T-helper 1 cell treated with Interleukin-12 subunit alpha and Interleukin-12 subunit beta and Interleukin-4 antibody, amounts not matched to agents 30 μg/mL and 1 μg/mL, for 36 hours (primary cell): Measurements from ENCODE around the gene LINGO1.

Experiments used
- H3K27ac Mint-ChIP-seq: one replicate; pipeline ENCODE4 v1.8.0; 2021; ENCODE audit warnings: mild to moderate bottlenecking, mixed read lengths
- H3K27me3 Mint-ChIP-seq: one replicate; pipeline ENCODE4 v1.8.0; 2021; ENCODE audit warnings: low read depth, mixed read lengths
- H3K36me3 Mint-ChIP-seq: one replicate; pipeline ENCODE4 v1.8.0; 2021; ENCODE audit warnings: low read depth, mixed read lengths
- H3K4me1 Mint-ChIP-seq: one replicate; pipeline ENCODE4 v1.8.0; 2021; ENCODE audit warnings: low read depth, mixed read lengths
- H3K4me3 Mint-ChIP-seq: one replicate; pipeline ENCODE4 v1.8.0; 2021; ENCODE audit warnings: mild to moderate bottlenecking, moderate library complexity, mixed read lengths
- H3K9me3 Mint-ChIP-seq: one replicate; pipeline ENCODE4 v1.8.0; 2021; ENCODE audit warnings: mixed read lengths

LINGO1 gene

DNA sequence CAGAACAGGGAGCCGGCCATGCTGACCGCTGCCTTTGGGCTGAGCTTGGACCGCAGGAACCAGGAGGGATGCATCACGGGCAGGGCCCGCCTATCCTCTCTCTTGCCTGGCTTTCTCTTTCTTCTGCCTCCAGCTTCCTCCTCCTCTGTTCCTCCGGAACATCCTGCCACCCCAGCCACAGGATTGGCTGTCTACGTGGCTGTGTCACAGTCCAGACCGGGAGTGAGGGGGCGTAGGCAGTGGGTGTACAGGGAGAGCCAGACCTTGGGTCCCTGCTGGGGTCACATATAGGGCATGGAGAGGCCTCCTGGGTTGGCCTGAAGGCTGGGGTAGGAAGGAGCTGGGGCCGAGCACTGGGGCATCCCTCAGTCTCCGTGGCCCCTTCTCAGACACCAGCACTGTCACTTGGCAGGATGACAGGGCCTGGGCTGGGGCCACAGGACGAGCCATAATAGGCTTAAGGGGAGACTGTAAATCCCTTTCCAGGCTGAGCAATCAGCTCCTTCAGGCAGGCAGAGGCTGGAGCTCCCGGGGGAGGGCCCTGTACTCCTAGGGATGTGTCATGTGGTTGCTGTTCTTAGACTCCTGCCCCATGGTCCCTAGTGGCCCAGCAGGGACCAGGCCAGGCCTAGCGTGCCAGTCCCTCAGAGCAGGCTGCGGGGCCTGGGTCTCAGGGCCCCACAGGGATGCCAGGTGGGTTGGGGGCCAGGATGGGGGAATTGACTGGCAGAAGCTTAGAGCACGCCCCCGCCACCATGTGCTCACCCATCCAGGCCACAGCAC is 25.4 kb downstream of the LINGO1 start:
- Mint-ChIP-seq H3K4me1 (no peaks in the 10 kb centered on the region), H3K27me3 (peaks cover 5% of the 10 kb centered on the region), H3K9me3 (no peaks in the 10 kb centered on the region), H3K36me3 (no peaks in the 10 kb centered on the region), H3K27ac (no peak overlapping the region), H3K4me3 (no peak overlapping the region)

DNA sequence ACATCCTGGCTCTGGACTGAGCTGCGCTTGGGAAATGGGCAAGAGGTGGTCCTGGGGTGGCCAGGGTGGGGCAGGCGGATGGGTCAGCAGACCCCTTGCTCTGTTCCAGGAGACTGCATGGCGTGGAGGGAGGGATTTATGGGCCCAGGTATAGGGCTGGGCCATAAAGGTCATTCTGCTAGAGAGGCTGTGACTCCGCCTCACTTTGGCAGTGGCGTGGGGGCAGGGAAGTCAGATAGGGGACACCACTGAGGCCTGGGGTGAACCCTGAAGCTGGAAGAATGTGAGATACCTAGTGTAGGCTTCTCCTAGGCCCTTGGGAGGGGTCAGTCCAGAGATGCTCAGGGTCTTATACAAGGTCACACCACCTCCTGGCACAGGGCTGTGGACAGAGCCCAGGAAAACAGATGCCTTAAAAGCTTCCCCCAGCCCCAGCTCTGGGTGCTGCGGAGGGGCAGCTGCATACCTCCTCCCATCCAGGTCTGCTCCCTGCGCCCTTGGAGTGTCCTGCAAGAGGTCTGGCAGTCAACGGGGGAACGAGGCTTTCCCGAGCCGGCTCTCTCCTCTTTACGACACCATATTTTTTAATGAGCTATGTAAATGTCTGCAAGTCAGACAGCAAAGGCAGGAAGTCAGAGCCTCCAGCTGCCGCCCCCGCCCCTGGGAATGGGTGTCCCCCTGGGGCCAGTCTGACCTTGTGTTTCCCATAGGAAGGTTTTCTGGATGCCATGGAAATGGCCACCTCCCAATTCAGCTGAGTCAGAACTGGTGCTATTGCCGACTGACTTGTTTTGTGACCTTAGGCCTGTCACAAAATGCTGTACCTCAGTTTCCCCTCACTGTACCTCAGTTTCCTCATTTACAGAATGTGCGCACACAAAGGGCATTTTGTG is 26.3 kb downstream of the LINGO1 start:
- H3K27me3 Mint-ChIP-seq, result peaks cover 5% of the 10 kb centered on the region
- H3K4me1 Mint-ChIP-seq, result no peaks in the 10 kb centered on the region
- no peak overlapping the region for H3K27ac Mint-ChIP-seq
- H3K4me3 Mint-ChIP-seq, result no peak overlapping the region
- H3K9me3 Mint-ChIP-seq, result no peaks in the 10 kb centered on the region
- H3K36me3 Mint-ChIP-seq, result no peaks in the 10 kb centered on the region

DNA sequence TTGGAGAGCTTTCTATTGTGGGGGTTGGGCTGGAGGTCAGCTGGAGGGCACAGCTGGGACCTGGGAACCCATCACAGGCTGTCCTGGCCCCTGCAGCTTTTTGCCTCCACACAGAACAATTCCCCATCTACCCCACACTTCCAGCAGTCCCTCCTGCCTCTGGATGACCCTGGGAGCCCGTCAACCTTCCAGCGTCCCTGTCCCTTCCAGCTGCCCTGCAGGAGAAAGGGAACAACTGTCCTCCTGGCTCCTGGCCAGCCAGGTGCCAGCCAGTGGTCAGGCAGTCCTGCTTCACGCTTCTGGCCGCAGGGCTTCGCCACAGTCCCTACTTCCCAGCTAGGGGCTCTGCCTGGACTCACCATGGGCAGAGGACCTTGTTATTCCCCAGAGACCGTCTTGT is 27.2 kb downstream of the LINGO1 start:
- no peak overlapping the region for H3K27ac Mint-ChIP-seq
- H3K4me1 Mint-ChIP-seq, result no peaks in the 10 kb centered on the region
- H3K36me3 Mint-ChIP-seq, result no peaks in the 10 kb centered on the region
- H3K4me3 Mint-ChIP-seq, result no peak overlapping the region
- peaks cover 5% of the 10 kb centered on the region for H3K27me3 Mint-ChIP-seq
- no peaks in the 10 kb centered on the region for H3K9me3 Mint-ChIP-seq

DNA sequence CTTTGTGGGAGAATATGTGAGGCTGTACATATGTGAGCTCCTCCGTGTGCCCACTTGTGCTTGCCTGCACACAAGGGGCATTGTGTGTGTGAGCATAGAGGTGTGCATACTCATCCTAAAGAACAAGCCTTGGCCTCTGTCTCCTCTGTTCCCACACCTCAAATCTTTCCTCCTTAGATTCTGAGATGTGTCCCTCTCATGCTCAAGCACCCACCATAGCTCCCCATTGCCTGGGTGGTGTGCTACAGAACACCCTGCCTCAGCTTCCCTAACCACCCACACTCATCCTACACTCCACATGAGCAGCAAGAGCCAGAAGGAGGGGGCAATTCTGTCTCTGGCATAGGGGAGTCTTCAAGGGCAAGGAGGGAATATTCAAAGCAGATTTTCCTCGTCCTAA is 27.7 kb downstream of the LINGO1 start:
- H3K4me3 Mint-ChIP-seq, result no peak overlapping the region

DNA sequence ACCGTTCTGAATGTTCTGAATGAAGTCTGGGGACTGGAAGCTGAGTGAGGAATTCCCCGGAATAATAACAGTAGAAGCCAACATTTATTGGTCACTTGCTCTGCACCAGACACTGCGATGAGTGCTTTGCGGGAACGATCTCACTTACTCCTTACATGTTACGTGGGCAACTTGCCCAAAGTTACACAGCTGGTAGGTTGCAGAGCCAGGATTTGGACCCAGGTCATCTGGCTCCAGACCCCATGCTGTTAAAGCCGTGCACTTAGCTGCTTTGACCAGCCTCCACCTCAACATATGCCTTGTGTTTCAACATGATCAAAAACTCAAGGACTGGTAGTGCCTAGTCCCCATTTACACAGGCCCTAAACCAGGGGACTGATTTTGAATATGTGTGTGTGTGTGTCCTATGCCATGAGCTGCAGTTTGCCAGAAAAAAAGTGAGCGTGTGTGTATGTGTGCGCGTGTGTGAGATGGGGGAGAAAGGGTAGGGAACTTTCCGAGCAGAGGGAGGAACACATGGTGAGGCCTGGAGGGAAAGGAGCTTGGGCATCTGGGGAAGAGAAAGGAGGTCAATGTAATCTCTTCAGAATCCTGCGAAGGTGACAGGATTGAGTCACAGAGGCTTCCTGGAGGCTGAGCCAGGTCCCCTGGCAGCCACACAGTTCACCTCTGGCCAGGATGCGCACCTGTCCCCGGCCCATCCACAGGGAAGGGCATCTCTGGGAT is 28.9 kb downstream of the LINGO1 start:
- Mint-ChIP-seq H3K4me3 (no peak overlapping the region), H3K4me1 (no peaks in the 10 kb centered on the region), H3K9me3 (no peaks in the 10 kb centered on the region), H3K27me3 (peaks cover 5% of the 10 kb centered on the region), H3K27ac (no peak overlapping the region), H3K36me3 (no peaks in the 10 kb centered on the region)

More for the DNA sequence above, 27.7 kb downstream of the LINGO1 start:
- Mint-ChIP-seq H3K9me3 (no peaks in the 10 kb centered on the region), H3K36me3 (no peaks in the 10 kb centered on the region), H3K4me1 (no peaks in the 10 kb centered on the region), H3K27me3 (peaks cover 5% of the 10 kb centered on the region), H3K27ac (no peak overlapping the region)

DNA sequence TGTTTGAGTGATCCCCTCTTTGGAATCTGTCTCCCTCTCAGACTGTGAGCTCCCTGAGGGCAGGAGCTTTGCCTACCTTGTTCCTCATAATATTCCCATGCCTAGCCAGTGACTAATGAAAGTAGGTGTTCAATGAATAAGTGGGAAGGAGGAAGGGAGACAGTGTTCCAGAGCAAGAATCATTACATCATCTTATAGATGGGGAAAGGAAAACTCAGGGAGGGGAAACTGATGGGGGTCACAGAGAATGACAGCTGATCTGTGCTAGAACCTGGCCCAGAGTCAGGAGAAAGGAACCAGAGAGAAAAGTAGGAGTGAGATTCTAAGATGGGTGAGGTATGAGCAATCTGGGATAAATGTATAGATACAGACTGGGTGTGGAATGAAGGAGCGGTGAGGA is 29.9 kb downstream of the LINGO1 start:
- H3K4me1 Mint-ChIP-seq, result no peaks in the 10 kb centered on the region
- no peak overlapping the region for H3K27ac Mint-ChIP-seq
- no peak overlapping the region for H3K4me3 Mint-ChIP-seq
- no peaks in the 10 kb centered on the region for H3K36me3 Mint-ChIP-seq
- no peaks in the 10 kb centered on the region for H3K9me3 Mint-ChIP-seq
- H3K27me3 Mint-ChIP-seq, result peaks cover 5% of the 10 kb centered on the region

DNA sequence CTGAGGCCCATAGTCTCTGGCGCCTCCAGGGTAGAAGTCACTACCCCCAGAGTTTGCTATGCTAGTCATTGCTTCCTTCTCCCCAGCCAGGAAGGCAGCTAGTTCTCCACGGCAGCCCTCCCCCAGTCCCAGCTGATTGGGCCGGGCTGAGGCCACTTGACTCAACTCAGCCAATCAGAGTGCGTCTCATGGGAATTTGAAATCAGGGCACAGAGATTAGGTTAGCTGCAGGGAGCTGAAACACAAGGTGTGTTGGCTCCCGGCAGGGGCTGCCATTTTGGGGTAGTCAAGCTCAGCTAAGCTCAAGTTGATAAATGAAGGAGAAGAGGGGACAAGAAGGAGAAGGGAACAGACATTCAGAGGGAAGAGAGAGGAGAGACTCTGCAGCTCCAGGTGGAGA is 32.8 kb downstream of the LINGO1 start:
- H3K4me3 Mint-ChIP-seq, result no peak overlapping the region
- H3K9me3 Mint-ChIP-seq, result no peaks in the 10 kb centered on the region
- no peaks in the 10 kb centered on the region for H3K36me3 Mint-ChIP-seq
- no peak overlapping the region for H3K27ac Mint-ChIP-seq
- H3K4me1 Mint-ChIP-seq, result no peaks in the 10 kb centered on the region
- H3K27me3 Mint-ChIP-seq, result peaks cover 4% of the 10 kb centered on the region

DNA sequence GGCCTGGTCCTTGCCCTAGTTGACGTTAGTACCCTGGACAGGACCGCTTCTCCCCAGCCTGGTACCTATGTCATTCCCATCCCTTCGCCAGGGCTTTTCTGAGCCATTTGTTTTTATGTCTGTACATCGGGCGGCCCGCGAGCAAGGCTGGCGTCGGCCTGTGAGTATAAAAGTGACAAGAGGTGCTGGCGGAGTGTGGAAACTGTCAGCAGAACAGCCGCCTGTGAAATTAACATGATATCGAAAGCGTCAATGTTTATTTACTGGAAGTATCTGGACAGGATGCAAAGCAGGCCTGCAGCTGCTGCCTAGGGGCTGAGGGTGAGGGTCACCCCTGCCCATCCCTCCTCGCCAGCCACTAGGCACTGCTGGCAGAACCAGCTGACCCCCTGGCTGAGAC is 33.4 kb downstream of the LINGO1 start:
- Mint-ChIP-seq H3K27me3 (no peaks in the 10 kb centered on the region), H3K27ac (no peak overlapping the region), H3K4me1 (no peaks in the 10 kb centered on the region), H3K9me3 (no peaks in the 10 kb centered on the region), H3K4me3 (no peak overlapping the region), H3K36me3 (no peaks in the 10 kb centered on the region)

DNA sequence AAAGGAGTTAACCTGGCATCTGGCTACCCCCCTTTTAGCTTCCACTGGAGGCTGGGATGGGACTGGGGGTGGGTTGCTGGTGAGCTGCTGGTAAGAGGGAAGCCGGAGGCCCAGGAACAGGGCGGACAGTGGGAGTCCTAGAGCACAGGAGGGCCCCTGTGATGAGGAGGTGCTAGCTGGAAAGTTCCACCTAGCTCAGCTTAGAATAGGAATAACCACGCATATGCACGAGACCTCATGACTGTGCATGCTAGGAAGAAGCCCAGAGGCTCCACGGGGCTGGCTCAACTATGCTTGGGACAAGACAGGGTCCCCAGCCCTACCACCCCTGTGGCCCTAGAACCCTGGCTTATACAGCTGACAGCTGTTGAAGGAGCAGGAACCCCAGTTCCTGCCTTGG is 34.1 kb downstream of the LINGO1 start:
- Mint-ChIP-seq H3K27ac (no peak overlapping the region), H3K9me3 (no peaks in the 10 kb centered on the region), H3K36me3 (no peaks in the 10 kb centered on the region), H3K4me1 (no peaks in the 10 kb centered on the region), H3K27me3 (no peaks in the 10 kb centered on the region), H3K4me3 (no peak overlapping the region)

DNA sequence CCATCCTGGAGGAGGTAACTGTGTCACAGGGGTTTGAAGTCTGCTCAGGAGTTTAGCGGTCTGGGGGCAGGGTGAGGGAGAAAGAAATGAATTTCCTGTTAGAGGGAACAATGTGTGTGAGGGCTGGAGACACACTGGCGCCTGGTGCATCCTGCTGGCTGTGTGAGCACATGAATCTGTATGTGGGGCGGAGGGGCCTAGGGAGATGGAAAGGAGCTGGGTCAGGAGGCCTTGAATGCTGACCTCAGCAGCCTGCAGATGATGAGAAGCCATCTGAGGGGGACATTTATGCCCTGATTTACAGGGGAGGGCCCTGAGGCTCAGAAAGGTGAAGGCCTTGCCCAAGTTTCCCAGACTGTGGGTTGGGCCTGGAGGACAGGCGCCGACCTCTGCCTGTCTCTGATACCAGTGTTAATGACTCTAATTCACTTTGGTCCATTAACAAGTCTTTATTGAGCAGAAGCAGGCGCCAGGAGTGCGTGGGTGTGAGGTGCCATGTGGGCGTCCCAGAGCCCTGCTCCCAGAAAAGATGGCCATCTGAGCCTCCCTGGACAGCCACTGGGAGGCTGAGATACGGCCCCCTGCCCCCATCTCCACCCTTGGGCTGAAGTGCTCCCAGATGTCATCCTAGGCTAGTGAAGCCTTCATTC is 34.8 kb downstream of the LINGO1 start:
- no peaks in the 10 kb centered on the region for H3K36me3 Mint-ChIP-seq
- no peaks in the 10 kb centered on the region for H3K4me1 Mint-ChIP-seq
- H3K4me3 Mint-ChIP-seq, result no peak overlapping the region
- no peaks in the 10 kb centered on the region for H3K9me3 Mint-ChIP-seq
- no peaks in the 10 kb centered on the region for H3K27me3 Mint-ChIP-seq
- H3K27ac Mint-ChIP-seq, result no peak overlapping the region

DNA sequence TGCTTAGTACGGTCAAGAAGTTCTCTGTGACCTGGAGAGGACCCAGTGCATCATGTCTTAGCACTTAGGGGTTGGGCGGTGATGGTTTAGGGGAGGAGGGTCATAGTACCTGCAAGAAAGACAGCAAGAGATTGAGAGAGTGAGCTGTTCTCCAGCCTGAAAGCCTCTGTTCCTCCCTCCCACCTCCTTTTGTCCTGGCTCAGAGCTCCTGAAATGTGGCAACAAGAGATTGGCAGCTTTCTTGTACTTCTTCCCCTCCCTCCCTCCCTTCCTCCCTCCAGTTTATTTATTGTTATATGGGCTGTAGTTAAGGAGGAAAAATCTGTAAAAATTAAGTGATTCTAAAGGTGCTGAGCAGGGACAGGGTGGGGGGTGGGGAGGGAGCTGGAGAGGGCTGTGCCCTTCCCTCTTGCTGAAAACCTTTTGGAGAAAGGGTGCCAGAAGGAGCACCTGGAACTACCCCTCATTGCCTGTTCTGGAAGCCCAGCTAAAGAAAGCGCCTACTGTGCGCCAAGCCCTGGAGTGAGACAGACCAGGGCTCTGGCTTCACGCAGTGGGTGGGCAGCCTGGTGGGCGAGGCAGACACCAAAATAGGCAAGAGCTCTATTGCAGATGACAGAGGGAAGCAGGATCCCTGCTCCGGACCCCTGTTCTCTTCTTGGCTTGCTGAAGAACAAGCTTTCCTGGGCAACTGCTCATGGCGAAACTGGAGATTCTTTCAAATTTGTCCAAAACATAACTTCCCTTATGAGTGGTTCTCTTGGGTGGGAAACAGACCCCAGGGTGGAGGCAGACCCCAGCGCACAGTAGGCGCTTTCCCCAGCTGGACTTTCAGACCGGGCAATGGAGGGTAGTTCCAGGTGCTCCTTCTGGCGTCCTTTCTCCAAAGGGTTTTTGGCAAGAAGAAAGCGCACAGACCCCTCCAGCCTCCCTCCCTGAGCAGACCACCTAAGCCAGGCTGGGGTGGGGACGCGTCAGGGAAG is 35.6 kb downstream of the LINGO1 start:
- Mint-ChIP-seq H3K4me1 (no peaks in the 10 kb centered on the region), H3K27ac (no peak overlapping the region), H3K36me3 (no peaks in the 10 kb centered on the region), H3K9me3 (no peaks in the 10 kb centered on the region), H3K27me3 (no peaks in the 10 kb centered on the region), H3K4me3 (no peak overlapping the region)

DNA sequence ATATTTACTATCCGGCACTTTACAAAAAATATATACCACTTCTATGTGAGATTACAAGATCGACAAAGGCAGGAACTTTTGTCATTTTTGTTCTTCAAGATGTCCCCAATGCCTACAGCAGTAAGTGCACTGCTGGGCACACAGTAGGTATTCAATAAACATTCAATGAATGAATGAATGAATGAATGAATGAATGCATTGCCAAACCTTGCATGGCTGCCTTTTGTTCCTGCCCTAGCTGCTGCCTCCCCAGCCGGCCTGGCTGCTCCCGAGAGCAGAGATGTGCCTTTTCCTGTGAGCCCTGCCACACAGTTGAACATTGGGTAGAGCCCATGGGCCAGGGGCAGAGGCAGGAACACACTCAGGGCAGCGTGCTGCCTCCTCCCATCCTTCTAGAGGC is 37.5 kb downstream of the LINGO1 start:
- H3K4me3 Mint-ChIP-seq, result no peak overlapping the region
- no peak overlapping the region for H3K27ac Mint-ChIP-seq
- H3K4me1 Mint-ChIP-seq, result no peaks in the 10 kb centered on the region
- H3K27me3 Mint-ChIP-seq, result no peaks in the 10 kb centered on the region
- no peaks in the 10 kb centered on the region for H3K9me3 Mint-ChIP-seq
- H3K36me3 Mint-ChIP-seq, result no peaks in the 10 kb centered on the region

DNA sequence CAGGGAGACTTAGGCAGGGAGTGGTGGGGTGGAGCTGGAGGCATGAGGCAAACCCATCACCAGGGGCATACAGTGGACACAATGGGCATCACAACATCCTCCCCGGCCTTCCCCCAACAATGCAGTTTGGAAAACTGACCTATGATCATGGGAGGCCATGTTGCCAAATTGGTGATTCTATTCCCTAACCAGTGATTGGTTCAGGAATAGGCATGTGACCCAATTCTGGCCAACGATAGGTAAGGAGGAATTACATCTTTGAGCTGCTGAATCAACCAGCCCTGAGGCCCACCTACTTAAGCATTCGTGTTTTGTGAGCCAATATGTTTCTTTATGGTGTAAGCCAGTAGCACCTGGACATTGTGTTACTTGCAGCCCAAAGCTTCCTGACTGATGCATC is 40.0 kb downstream of the LINGO1 start:
- no peaks in the 10 kb centered on the region for H3K36me3 Mint-ChIP-seq
- H3K9me3 Mint-ChIP-seq, result no peaks in the 10 kb centered on the region
- H3K4me3 Mint-ChIP-seq, result no peak overlapping the region
- no peak overlapping the region for H3K27ac Mint-ChIP-seq
- no peaks in the 10 kb centered on the region for H3K27me3 Mint-ChIP-seq
- H3K4me1 Mint-ChIP-seq, result no peaks in the 10 kb centered on the region
